Placental epithelial cell (primary cell): Measurements from ENCODE around the gene C3orf33. TPM values are rescaled to one million over a fixed set of nuclear protein-coding genes. Genes with fewer than 3 reads are reported as not detected.

ENCODE experiments used
- total RNA-seq: library from RNA; depleted of rRNA; stranded (reverse); fragments of >200 nt; gene quantifications from 2 replicates; pipeline ENCODE4 v1.2.3, GENCODE V29; 2012

The C3orf33 gene, protein sequence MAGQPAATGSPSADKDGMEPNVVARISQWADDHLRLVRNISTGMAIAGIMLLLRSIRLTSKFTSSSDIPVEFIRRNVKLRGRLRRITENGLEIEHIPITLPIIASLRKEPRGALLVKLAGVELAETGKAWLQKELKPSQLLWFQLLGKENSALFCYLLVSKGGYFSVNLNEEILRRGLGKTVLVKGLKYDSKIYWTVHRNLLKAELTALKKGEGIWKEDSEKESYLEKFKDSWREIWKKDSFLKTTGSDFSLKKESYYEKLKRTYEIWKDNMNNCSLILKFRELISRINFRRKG
- total RNA-seq = 0.39 and 0.98 TPM in 2 replicates

GRCh38 chr3:155805802-155806618 is at the start of gene C3orf33:
Gene C3orf33, minus strand, starts transcription at chr3:155806278. Its CDS starts 26 bp downstream, at chr3:155806252.

GRCh38 chr3:155854141-155854940 is 48.3 kb upstream of the C3orf33 start, which contains the start of gene SLC33A1:
Gene SLC33A1, minus strand, starts transcription at chr3:155854427. Its CDS starts 430 bp downstream, at chr3:155853997.

GRCh38 chr3:155744626-155745324 is 61.3 kb downstream of the C3orf33 start, which contains the start of gene PLCH1:
Gene PLCH1, minus strand, starts transcription at chr3:155745071. Its CDS starts 40,847 bp downstream, at chr3:155704224.

Other genes with a start within 250 kb of the C3orf33 start
- not detected in 2 replicates for gene PLCH1, start 61.2 kb downstream of the C3orf33 start, total RNA-seq
- 27.1 and 61.6 TPM in 2 replicates for gene SLC33A1, start 48.1 kb upstream of the C3orf33 start, total RNA-seq
- 34.5 and 46.4 TPM in 2 replicates for gene GMPS, start 64.4 kb upstream of the C3orf33 start, total RNA-seq